HepG2 (cell line): Measurements from ENCODE around the gene CHIC2. TPM values are rescaled to one million over a fixed set of nuclear protein-coding genes. Genes with fewer than 3 reads are reported as not detected.

Source experiments
- ATAC-seq: fragments of 200-7000 bp; cut with Tn5 transposase; 3 replicates; pipeline ENCODE4 v1.9.1; 2020; ENCODE audit warnings: mild to moderate bottlenecking, moderate library complexity
- BruUV-seq: library from RNA; stranded (reverse); fragments of 400-500 nt; replicated peaks from 2 replicates; lab custom pipeline; 2021; lab: Mats Ljungman, UMichigan
- CTCF ChIA-PET: fragments of 300-600 bp; formaldehyde crosslinking; extraction: SDS; loops from one replicate; lab custom pipeline; 2021; ENCODE audit warnings: low total read pairs, inconsistent platforms, low intra/inter-chr PET ratio; lab: Yijun Ruan, JAX
- POLR2A ChIA-PET: fragments of 350-600 bp; sonication (Branson Sonifier 250); formaldehyde crosslinking; loops from one replicate; lab custom pipeline; 2020; ENCODE audit warnings: antibody characterized with exemption, inconsistent platforms; lab: Yijun Ruan, JAX
- DNase-seq: peaks from one replicate; pipeline ENCODE4 v3.0.0-alpha.2; 2015; ENCODE audit warnings: low spot score
- FAIRE-seq: peaks from 3 replicates; lab custom pipeline; 2011; peaks lifted over from hg19 to GRCh38; lab: Jason Lieb, UNC
- H2AFZ ChIP-seq: one replicate; pipeline ENCODE4 v1.6.1; 2011; ENCODE audit warnings: low read length, inconsistent platforms
- H3K27ac ChIP-seq: fragments of 300-600 bp; 3 replicates; pipeline ENCODE4 v1.8.0; 2011; ENCODE audit warnings: mixed run types, mild to moderate bottlenecking, mixed read lengths, low read length, inconsistent platforms; ENCODE audit not compliant: insufficient read depth; ENCODE audit errors: extremely low read length
- H3K27me3 ChIP-seq, 2 experiments: fragments of 200-600 bp in 1 of 2; 2 replicates in 1 of 2; 3 replicates in 1 of 2; pipeline versions ENCODE4 v1.6.0 to v1.8.0; 2011; ENCODE audit warnings: low read length in 2 of 2, mild to moderate bottlenecking in 2 of 2, moderate library complexity in 2 of 2, inconsistent platforms in 1 of 2; ENCODE audit not compliant: insufficient read depth in 2 of 2, control insufficient read depth in 1 of 2
- H3K36me3 ChIP-seq, 2 experiments: fragments of 200-600 bp in 1 of 2; replicated peaks in 1 of 2; 2 replicates in 1 of 2; 3 replicates in 1 of 2; pipeline versions ENCODE4 v1.5.1 to v1.8.0; 2011; ENCODE audit warnings: low read length in 2 of 2, inconsistent platforms in 1 of 2; ENCODE audit not compliant: insufficient read depth in 2 of 2, control insufficient read depth in 1 of 2
- H3K4me1 ChIP-seq: 2 replicates; pipeline ENCODE4 v1.5.1; 2012; ENCODE audit warnings: low read length, inconsistent platforms; ENCODE audit not compliant: insufficient read depth
- H3K4me2 ChIP-seq: 2 replicates; pipeline ENCODE4 v1.6.0; 2011; ENCODE audit warnings: low read depth, low read length, inconsistent platforms
- H3K4me3 ChIP-seq, 3 experiments: fragments of 200-600 bp in 1 of 3; sonication (generic), shearing (Covaris generic) in 1 of 3; replicated peaks in 1 of 3; 2 replicates each; pipeline ENCODE4 v1.5.1; 2011 to 2016; ENCODE audit warnings: low read length in 3 of 3, inconsistent platforms in 2 of 3, low read depth in 2 of 3, mild to moderate bottlenecking in 2 of 3, control low read depth in 1 of 3, mixed read lengths in 1 of 3; ENCODE audit not compliant: insufficient read depth in 1 of 3
- H3K79me2 ChIP-seq: one replicate; pipeline ENCODE4 v1.6.1; 2011; ENCODE audit warnings: low read length, inconsistent platforms; ENCODE audit not compliant: insufficient read depth
- H3K9ac ChIP-seq: 2 replicates; pipeline ENCODE4 v1.6.0; 2011; ENCODE audit warnings: mild to moderate bottlenecking, low read depth, low read length, inconsistent platforms; ENCODE audit not compliant: insufficient read depth
- H3K9me3 ChIP-seq: 2 replicates; pipeline ENCODE4 v1.5.1; 2012; ENCODE audit warnings: mild to moderate bottlenecking, low read length
- H4K20me1 ChIP-seq: 2 replicates; pipeline ENCODE4 v1.6.0; 2011; ENCODE audit warnings: inconsistent platforms, mild to moderate bottlenecking, low read length, moderate library complexity; ENCODE audit not compliant: insufficient read depth
- ATF7 ChIP-seq, 2 experiments: fragments of 450-650 bp in 1 of 2; sonication (generic) in 1 of 2; formaldehyde crosslinking in 1 of 2; IDR thresholded peaks; 2 replicates each; pipeline versions ENCODE4 v1.4.0 to v1.6.1; 2016 to 2020; ENCODE audit warnings: antibody characterized with exemption in 1 of 2, mild to moderate bottlenecking in 1 of 2, missing genetic modification reagents in 1 of 2
- KDM2A ChIP-seq: sonication (generic); formaldehyde crosslinking; IDR thresholded peaks from 2 replicates; pipeline ENCODE4 v1.4.0; 2020; ENCODE audit warnings: low read depth, missing genetic modification reagents, borderline replicate concordance
- KLF11 ChIP-seq: IDR thresholded peaks from 2 replicates; pipeline ENCODE4 v1.6.1; 2016; ENCODE audit warnings: missing compliant biosample characterization
- PLSCR1 ChIP-seq: sonication (generic); formaldehyde crosslinking; IDR thresholded peaks from 2 replicates; pipeline ENCODE4 v1.5.0; 2020; ENCODE audit warnings: missing genetic modification reagents, mild to moderate bottlenecking, borderline replicate concordance
- ZBTB14 ChIP-seq: sonication (generic); formaldehyde crosslinking; IDR thresholded peaks from 2 replicates; pipeline ENCODE4 v1.4.0; 2020; ENCODE audit warnings: missing genetic modification reagents
- WGBS: methylation state at CpG from one replicate; pipeline ENCODE4 v1.1.6; 2017; ENCODE audit warnings: low lambda C conversion rate; 5-methylcytosine and 5-hydroxymethylcytosine counted together
- in situ Hi-C: cut with HindIII; loops from 2 replicates; pipeline ENCODE4 v1.10.0; 2017; ENCODE audit warnings: low pct_unique_long_range_greater_than_20kb; ENCODE audit not compliant: extremely low pct_ligation_motif_present
- intact Hi-C: fragments of 100-400 bp; cut with micrococcal nuclease; formaldehyde crosslinking; loops from one replicate; pipeline ENCODE4 v1.10.0; 2022; ENCODE audit not compliant: unreplicated experiment
- polyA plus RNA-seq, 8 experiments: library from polyadenylated mRNA; depleted of rRNA in 3 of 8; stranded (reverse) in 7 of 8; unstranded in 1 of 8; fragments of >200 nt; fragmentation: Illumina TruSeq in 4 of 8; extraction: Trizol in 4 of 8; gene quantifications; 2 replicates each; pipeline versions ENCODE4 v1.2.1 to v1.2.3, GENCODE V29; 2011 to 2016; ENCODE audit warnings: low read depth in 4 of 8, missing spikeins in 1 of 8, mixed read lengths in 1 of 8; ENCODE audit not compliant: insufficient read depth in 1 of 8
- total RNA-seq, 5 experiments: library from RNA; depleted of rRNA; stranded (reverse); fragments of >200 nt; fragmentation: Illumina TruSeq; extraction: Trizol; gene quantifications; 2 replicates each; pipeline ENCODE4 v1.2.3, GENCODE V29; 2016; ENCODE audit warnings: low read depth in 1 of 5

CHIC2 gene
- total and polyA plus RNA-seq, 2 of the 13 experiments (the other 11 are each of a cell fraction or from before 2014, with no cell fraction given): 10.0 to 17.2 TPM

- Histone ChIP-seq H2AFZ (no peak overlapping the region), H4K20me1 (no peaks in the 10 kb centered on the region), H3K36me3 (no peaks in the 10 kb centered on the region), H3K27ac (no peak overlapping the region), H3K9ac (no peak overlapping the region), H3K9me3 (no peaks in the 10 kb centered on the region), H3K4me1 (peaks cover 38% of the 10 kb centered on the region), H3K4me2 (no peak overlapping the region), H3K4me3 (no peak overlapping the region), H3K27me3 (peaks cover 4 to 66% of the 10 kb centered on the region in 2 experiments; a peak in 4 of 5 replicates), H3K79me2 (no peaks in the 10 kb centered on the region)
- intact Hi-C loops (loop anchor here (5.0 kb wide), 1 partner anchor 1217 kb away; no protein-coding TSS in a partner anchor), in situ Hi-C loops (no loop called here)
- no peak for TF ChIP-seq PLSCR1 (CRISPR knock-in tag)
- no peak for TF ChIP-seq ATF7 (IDR thresholded peaks at IDR 0.05)
- no peak for TF ChIP-seq ATF7 (CRISPR knock-in tag; IDR thresholded peaks at IDR 0.05)
- TF ChIP-seq KDM2A: no peak
- TF ChIP-seq KLF11 (CRISPR knock-in tag): no peak
- no peak for TF ChIP-seq ZBTB14 (CRISPR knock-in tag)
- BruUV-seq: no TSS peak
- ATAC-seq (no peak), FAIRE-seq (no peak), DNase-seq (no peak)
- ChIA-PET CTCF (no interaction called here), POLR2A (no interaction called here)
- WGBS: 38% methylated on average over 6 of the region's 6 CpGs
These were observed 30.0 kb upstream of the CHIC2 start for GRCh38 chr4:54094451-54094850.
